GM18861 (cell line): ENCODE measurements around the gene AVPI1.
"Not testable (repeated sequence)": the region's sequence is repeated elsewhere in the genome, so short reads cannot be mapped to it uniquely, and the experiment has no call there.

Experiments used
- ATAC-seq: cut with Tn5 transposase; IDR thresholded peaks from one replicate; pipeline ENCODE4 v1.9.1; 2021; ENCODE audit not compliant: unreplicated experiment

Gene AVPI1

DNA sequence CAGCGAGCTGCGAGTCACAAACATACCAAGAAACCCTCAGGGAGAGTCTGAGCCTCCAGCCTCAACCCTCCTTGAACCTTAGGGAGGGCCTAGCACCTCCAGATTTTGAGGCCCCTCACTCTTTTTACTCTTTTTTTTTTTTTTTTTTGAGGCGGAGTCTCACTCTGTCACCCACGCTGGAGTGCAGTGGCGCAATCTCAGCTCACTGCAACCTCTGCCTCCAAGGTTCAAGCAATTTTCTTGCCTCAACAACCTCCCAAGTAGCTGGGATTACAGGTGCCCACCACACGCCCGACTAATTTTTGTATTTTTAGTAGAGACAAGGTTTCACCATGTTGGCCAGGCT is 2.7 kb downstream of the AVPI1 start:
- ATAC-seq: not testable (repeated sequence)

DNA sequence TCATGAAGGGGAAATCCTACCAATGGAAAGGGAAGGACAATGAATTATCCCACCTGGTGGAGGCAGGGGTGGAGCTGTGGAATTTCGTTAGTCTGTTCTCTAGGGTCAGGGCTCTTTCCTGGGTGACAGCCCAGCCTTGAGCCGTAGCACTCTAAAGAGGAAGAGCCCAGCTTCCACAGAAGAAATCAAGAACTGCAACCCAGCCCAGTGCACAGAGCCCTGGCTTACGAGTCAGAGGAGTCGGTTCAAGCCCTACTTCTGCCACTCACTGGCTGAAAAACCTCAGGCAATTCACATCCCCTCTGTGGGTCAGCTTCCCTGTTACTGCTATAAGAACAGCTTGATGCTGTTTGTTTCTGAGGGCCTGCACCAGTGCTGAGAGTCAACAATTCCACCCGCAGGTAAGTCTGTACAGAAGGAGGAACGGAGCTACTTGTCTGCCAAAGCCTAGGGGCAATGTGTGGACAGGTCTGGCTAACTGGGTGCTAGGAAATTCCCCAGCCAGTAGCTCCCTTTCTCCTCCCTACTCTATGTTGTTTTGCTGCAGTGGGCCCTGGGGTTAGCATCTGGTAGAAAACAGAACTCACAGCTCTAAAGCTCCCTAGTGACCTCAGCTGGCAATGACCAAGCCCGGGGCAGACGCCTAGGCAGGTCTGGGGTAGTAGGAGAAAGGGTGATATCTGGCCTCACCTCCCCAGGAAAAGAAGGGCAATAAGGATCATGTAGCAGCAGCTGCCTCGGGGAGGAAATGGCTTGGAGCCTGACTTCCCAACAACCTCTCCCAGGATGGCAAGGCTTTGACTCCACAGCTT is 3.3 kb downstream of the AVPI1 start:
- ATAC-seq: no peak

DNA sequence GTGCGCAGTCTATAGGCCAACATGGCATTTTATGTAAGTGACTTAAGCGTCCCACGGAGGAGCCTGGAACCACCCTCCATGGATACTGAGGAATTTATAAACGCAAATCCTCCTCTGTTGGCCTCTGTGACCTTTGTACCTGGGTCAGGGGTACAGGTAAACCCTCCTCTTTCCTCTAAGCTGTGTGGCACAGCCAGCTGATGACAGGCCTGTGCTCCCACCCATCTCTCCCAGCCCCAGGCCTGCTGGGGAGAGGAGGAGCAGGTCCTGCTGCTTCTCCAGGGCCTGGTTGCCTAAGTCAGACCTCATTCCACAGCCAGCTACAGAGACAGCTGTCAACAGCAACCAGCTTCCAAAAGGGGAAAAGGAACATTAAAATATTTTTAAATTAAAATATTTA is 5.0 kb downstream of the AVPI1 start:
- no peak for ATAC-seq

DNA sequence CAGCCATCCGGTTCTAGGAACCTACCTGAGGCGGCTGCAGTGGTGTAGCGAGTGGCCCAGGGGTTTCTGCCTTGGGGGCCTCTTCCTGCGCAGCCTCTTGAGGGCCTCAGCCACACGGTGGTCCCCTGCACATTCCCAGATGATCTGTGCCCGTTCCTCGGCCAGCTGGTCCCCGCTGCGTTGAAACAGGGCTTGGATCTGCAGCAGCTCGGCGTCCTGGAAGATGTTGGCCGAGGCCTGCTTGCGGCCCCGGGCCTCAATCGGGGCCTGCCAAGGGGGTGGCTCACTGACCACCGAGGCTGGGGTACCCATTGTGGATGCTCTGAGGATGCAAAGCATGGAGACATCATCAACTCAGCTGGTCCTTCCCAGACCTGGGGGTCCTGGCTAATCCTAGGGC is 7.4 kb downstream of the AVPI1 start:
- no peak for ATAC-seq

DNA sequence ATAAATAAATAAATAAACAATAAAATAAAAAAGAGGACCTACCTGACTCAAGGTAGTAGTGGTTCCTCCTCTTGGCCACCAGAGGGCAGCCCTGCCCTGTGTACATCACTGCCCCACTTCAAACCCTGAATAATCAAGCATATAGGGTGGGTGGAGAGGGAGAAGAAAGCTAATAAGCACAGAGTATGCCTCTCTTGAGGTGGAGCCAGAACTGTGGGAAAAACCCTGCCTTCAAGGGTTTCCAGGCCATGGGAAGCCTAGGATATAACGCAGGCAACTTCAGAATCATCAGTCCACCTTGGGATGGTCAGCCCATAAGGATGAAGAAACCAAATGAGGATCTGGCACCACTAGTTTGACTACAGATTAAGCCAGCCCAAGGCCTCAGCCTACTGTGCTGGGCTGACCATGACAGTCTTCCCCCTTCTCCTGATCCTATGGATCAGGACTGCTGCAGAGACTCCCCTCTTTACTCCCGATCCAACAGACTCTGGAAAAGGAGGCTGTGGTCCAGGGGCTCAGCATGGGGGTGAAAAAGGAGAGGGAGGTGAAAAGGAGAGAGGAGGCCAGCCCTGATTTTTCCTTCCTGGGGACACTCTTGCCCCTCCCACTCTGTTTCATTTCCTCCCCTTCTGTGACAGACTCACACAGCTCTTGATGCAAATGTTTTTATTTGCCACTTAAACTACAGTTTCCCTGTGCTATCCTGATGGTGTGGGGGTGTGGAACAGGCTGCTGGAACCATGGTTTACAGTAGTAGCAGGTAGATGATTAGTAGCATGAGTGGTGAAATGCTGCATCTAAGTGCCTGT is 10.1 kb downstream of the AVPI1 start:
- no peak for ATAC-seq

DNA sequence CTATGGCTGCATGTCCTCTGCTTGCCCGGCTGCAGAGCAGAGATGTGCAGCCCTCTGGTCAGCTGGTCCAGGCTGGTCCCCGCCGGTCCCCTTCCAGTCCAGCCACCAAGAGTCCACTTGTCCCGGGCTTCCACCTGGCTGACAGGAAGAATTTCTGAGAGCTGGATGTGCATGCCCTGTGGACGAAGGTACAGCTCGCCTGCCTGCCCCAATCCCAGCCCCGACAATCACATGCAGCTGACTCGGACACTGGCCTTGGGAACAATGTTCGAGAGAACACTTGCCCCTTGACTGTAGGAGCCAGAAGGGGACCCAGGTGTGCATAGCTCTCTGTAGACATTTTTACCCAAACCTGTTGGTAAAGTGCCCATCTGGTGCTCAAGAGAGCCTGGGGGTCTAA is 11.8 kb downstream of the AVPI1 start:
- ATAC-seq: no peak

DNA sequence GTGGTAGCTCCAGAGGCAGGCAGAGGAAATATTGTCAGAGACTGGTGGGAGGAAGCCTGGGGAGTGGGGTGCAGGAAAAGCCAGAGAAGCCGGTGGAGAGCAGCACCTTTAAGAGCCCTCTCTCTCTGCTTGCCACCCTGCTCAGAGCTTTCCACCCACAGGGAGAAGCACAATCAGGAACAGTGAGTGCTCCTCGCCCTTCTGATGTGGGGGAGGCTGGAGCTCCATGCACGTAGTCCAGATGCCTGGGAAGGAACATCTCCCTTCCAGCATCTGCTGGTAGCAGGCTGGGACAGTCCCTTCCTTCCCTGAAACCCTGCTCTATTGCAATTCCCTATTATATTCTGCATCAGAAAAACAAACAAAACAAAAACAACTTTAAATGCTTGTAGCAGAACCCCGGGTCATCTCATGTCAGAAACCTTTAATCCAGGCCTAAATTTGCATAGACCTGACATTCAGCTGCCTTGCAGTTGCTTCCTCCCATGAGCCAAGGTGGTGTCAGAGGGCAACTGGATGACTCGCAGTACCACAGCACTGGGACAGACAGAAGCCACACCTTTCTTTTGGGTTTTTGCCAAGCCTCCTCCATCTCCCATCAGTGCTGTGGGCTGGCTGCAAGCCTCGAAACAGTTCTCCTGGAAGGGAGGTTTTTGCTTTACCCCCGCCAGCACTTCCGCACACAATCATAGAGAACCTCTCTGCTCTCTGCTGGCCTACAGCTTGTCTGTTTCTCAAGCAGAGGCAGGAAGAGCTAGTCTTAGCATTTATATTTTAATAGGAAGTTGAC is 13.1 kb downstream of the AVPI1 start:
- no peak for ATAC-seq

DNA sequence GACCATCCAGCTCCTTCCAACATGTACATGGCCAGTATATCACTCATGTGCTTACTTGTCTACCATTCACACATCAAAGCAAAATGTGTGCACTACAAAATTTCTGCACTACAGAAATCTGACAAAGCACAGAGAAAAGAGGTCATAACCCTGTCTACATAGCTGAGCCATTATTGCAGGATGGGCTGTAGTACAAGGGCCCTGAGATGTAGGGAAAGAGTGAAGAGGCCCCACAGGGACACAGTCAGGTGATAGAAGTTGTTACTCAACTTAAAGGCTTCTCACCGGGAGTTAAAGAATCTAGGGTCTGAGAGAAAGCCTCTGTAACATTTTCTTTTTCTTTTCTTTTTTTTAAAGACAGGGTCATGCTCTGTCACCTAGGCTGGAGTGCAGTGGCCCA is 17.5 kb downstream of the AVPI1 start:
- ATAC-seq: no peak

DNA sequence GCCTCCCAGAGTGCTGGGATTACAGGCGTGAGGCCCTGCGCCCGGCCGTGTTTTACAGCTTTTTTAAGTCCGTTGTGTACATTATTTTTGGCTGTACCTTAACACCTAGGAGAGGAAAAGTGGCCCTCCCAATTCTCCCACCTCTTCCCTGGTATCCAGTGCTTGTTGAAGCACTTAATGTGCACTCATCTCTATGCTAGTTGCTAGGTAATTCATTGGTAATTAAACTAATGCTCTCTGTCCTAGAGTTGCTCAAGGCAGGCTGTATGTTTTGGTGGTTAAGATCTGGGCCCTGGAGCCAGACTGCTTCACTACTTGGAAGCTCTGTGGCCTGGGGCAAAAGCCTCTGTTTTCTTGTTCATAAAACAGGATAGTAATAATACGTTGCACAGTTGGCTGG is 19.6 kb downstream of the AVPI1 start:
- ATAC-seq: no peak

DNA sequence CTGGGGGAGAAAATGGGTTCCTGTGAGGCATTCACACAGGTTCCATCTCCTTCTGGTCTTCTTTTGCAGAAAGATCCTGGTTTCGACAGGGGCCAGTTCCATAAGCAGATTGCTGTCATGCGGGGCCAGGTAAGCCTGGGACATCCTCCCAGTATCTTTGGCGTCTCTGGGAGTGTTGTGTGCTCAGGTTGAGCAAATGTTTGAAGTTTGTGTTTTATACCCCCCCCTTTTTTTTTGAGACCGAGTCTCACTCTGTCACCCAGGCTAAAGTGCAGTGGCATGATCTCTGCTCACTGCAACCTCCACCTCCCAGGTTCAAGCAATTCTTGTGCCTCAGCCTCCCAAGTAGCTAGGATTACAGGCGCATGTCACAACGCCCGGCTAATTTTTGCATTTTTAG is 20.0 kb downstream of the AVPI1 start:
- no peak for ATAC-seq

DNA sequence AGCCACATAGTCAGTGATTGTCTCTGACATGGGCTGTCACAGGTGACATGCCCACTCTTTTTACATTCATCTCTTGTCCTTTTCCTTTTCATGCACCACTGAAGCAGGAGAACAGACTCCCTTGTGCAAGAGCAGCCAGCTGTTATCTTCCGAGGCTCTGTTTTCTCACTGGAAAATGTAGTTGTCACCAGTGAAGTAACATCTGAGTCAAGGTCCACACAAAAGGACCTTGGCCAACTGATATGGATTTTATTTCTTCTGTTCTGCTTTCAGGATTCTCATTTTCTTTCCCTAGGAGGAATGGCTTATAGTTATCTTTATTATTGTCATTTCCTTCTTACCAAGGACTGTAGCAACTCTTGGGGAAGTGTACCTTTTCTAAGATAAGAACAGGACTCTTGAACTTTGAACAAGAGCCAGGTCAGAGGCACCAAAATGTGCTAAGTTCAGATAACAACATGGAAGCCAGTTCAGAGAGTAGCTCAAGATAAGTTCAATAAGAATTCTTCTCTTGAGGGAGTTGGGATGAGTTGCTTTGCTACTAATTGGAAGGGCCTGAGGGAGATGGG is 22.7 kb downstream of the AVPI1 start:
- ATAC-seq: no peak

DNA sequence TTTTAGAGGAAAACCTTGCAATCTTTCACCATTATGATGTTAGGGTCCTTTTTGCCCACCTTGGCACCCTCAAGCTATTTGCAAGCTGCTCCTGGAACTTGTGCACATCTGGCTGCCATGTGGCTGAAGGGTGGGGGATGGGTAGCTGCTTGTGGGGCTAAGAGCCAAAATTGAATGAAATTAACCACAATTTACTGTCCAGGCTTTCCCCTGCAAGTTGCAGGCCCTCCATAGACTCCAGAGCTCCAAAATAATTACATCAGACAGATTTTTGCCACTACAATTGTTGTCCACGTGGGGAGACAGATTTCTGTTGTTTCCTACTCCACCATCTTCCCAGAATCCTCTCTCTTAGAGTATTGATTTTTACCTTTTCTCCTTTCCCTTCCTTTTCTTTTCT is 27.5 kb downstream of the AVPI1 start:
- no peak for ATAC-seq

DNA sequence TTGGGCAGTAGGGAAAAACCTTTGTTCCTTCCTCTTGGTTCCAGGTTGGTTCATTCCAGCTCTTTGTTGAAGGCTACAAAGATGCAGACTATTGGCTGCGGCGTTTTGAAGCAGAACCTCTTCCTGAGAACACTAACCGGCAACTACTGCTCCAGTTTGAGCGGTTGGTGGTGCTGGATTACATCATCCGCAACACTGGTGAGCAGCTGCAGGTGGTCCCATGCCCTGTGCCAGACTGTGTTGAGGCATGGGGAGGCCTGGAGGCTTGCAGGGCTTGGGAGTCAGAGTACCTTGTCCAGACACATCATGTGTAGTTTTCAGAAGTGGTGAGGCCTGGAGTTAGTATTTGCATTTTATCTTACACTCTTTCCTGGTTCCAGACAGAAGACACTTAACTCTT is 30.3 kb downstream of the AVPI1 start:
- no peak for ATAC-seq

DNA sequence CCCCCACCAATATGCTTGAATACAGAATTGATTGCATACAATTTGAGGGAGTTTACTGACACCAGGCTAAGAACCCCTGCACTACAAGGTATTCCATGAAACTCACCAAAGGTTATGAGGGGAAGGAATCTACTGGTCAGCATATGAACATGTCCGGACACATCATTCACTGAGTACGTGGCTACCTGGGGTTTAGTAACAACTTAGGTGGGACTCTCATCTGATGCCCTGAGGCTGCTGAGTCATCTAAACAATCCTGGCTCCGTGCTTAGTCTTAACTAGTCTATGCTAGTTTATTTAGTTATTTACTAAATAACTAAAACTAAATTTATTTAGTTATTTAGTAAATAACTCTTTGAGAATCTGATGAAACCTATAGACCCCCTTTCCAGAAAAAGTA is 35.3 kb downstream of the AVPI1 start:
- no peak for ATAC-seq

DNA sequence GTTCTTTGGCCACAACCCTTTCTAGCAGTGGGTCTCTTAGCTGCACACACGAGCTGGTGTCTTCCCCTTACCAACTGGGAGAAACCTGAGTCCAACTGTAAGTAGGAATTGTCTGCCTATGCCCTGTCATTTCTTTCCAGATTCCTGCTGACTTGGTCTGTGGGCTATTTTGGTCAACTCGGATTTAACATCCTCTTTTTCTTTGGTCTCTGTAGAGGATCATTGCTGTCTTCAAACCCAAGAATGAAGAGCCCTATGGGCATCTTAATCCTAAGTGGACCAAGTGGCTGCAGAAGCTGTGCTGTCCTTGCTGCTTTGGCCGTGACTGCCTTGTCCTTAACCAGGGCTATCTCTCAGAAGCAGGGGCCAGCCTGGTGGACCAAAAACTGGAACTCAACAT is 36.3 kb downstream of the AVPI1 start:
- ATAC-seq: no peak

DNA sequence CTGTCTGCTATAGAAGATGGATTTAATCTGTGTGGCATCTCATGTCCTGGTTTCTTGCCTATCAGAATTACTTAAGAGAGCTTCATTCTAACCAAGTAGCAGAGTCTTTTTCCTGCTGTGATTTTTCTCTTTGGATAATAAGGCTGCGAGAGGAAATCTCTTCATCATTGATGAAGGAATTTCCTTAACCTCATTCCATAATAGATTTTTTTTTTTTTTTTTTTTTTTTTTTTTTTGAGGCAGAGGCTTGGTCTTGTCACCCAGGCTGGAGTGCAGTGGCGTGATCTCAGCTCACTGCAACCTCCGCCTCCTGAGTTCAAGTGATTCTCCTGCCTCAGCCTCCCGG is 37.7 kb downstream of the AVPI1 start:
- not testable (repeated sequence) for ATAC-seq

DNA sequence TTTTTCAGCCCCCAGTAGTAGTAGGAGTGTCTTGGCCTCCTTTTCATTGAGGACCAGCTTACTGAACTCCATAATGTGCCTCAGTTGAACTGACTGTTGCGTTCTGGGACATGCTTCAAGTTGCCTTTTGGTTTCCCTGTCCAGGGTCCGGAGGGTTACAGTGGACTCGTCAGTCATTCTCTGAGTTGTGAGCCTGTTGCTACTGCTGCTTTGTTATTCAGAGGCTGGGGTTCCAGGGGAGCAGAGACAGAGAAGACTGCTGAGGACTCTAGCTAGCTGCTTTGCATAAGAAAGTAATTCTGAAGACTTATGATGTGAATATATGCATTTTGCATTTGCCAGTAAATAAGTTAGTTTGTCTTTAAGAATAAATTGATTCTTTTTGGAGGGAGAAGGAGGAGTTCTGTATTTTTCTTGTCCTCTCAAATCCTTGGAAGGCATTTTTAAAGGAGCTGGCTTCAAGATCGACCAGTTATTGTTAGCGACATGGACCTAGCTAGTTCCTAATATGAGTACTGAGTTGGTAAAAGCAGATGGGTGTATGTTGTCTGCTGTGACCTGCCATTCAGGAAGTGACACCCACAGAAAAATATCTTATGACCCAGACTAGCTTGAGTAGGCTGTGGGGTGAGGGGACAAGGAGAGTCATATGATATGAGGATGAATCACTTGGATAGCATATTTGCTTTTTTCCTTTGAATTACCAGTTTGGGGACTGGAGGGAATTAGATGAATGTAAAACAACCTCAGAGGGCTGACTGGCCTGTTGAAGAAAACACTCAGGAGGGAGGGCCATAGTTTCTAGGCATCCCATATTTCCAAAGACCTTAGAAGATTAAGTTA is 38.3 kb downstream of the AVPI1 start:
- ATAC-seq: peak; percentile 69

DNA sequence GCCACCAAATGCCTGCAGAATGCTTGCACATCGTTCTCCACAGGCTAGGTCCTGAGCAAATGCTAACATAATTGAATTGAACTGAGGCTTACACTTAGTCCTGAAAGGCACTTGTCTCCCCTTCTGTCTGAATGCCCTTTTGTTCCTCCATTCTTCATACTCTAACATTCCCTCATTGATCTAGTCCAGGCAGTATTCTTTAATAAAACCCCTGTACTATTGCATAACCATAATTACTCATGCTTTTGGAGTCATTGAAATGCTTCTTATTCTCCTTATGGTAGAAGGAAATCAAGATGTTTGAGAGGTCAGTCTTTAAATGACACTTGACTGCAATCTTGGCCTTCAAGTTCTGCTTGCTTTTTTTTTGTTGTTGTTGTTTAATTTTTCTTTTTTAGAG is 39.5 kb downstream of the AVPI1 start:
- no peak for ATAC-seq

DNA sequence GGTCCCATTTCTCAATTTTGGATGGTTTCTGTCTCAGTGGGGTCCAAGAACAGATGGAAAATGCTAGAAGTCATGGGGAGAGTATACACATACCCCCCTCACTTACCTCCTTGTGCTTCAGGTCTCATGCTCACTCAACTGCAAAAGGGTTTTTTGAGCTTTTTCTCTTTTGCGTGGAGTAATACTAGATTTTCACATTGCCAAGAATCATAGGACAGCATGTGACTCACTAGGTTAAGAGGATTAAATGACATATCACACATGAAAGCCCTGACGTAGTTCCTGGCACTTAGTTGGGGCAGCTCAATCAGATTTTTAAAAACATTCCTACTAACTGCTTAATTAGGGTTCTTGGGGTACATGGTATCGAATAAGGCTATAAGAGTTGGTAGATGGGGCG is 42.1 kb downstream of the AVPI1 start:
- no peak for ATAC-seq

DNA sequence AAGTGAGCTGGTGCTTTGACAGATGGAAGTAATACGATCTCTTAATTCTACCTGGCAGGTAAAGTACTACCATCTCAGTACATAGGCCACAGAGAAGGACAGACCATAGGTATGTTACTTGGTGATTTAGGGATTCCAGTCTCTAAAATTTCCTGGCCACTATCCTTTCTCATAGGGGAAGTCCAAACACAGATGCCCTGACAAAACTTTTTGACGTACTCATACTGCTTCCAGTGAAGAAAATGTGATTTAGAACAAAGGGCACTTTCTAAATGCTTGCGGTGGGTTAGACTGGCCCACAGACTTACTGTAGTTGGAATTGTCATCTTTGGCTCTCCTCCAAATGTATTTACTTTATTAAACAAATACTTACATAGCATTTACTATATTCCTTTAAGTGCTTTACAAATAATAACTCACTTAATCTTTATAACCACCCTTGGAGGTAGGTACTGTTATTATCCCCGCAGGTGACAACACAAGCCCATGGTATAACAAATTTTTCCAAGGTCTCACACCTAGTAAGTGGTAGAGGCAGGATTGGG is 43.5 kb downstream of the AVPI1 start:
- no peak for ATAC-seq
